Keratinocyte (primary cell): ENCODE results near the gene EFTUD2. TPM values are rescaled to one million over a fixed set of nuclear protein-coding genes. Genes with fewer than 3 reads are reported as not detected.

Experiments used
- DNase-seq: peaks from one replicate; pipeline ENCODE4 v3.0.0-alpha.2; 2011; ENCODE audit warnings: low read depth, missing footprints, low spot score
- FAIRE-seq: peaks from 2 replicates; lab custom pipeline; 2011; peaks lifted over from hg19 to GRCh38; lab: Jason Lieb, UNC
- H2AFZ ChIP-seq: 2 replicates; pipeline ENCODE4 v1.6.0; 2012; ENCODE audit warnings: low read length, control low read depth, inconsistent platforms; ENCODE audit not compliant: control insufficient read depth
- H3K27ac ChIP-seq: 2 replicates; pipeline ENCODE4 v1.5.1; 2011; ENCODE audit warnings: low read length; ENCODE audit not compliant: control insufficient read depth, insufficient read depth
- H3K27me3 ChIP-seq: 3 replicates; pipeline ENCODE4 v1.6.0; 2011; ENCODE audit warnings: low read length; ENCODE audit not compliant: control insufficient read depth, insufficient read depth; ENCODE audit errors: extremely low read depth
- H3K36me3 ChIP-seq, 2 experiments: 2 replicates in 1 of 2; 3 replicates in 1 of 2; pipeline ENCODE4 v1.5.1; 2011; ENCODE audit warnings: low read length in 2 of 2, mild to moderate bottlenecking in 1 of 2; ENCODE audit not compliant: control insufficient read depth in 2 of 2, insufficient read depth in 2 of 2; ENCODE audit errors: extremely low read depth in 1 of 2
- H3K4me1 ChIP-seq: 3 replicates; pipeline ENCODE4 v1.5.1; 2011; ENCODE audit warnings: low read length; ENCODE audit not compliant: control insufficient read depth, insufficient read depth; ENCODE audit errors: extremely low read depth
- H3K4me2 ChIP-seq: 3 replicates; pipeline ENCODE4 v1.6.0; 2011; ENCODE audit warnings: low read depth, low read length; ENCODE audit not compliant: control insufficient read depth, insufficient read depth; ENCODE audit errors: extremely low read depth
- H3K4me3 ChIP-seq, 3 experiments: fragments of 200-600 bp in 1 of 3; sonication (generic) in 1 of 3; 2 replicates in 2 of 3; 3 replicates in 1 of 3; pipeline ENCODE4 v1.5.1; 2011 to 2016; ENCODE audit warnings: low read length in 3 of 3, mild to moderate bottlenecking in 3 of 3, control low read depth in 2 of 3, inconsistent platforms in 1 of 3, low read depth in 1 of 3, mixed read lengths in 1 of 3, mixed run types in 1 of 3, moderate library complexity in 1 of 3; ENCODE audit not compliant: control insufficient read depth in 2 of 3, insufficient read depth in 2 of 3; ENCODE audit errors: extremely low read depth in 1 of 3
- H3K79me2 ChIP-seq: 2 replicates; pipeline ENCODE4 v1.6.0; 2012; ENCODE audit warnings: low read length; ENCODE audit not compliant: control insufficient read depth, insufficient read depth
- H3K9ac ChIP-seq: 3 replicates; pipeline ENCODE4 v1.6.0; 2011; ENCODE audit warnings: low read length; ENCODE audit not compliant: control insufficient read depth, insufficient read depth; ENCODE audit errors: extremely low read depth
- H3K9me1 ChIP-seq: 3 replicates; pipeline ENCODE4 v1.6.0; 2011; ENCODE audit warnings: low read length; ENCODE audit not compliant: control insufficient read depth, insufficient read depth; ENCODE audit errors: extremely low read depth
- H3K9me3 ChIP-seq: 2 replicates; pipeline ENCODE4 v1.5.1; 2012; ENCODE audit warnings: low read depth, low read length; ENCODE audit not compliant: control insufficient read depth
- H4K20me1 ChIP-seq: 3 replicates; pipeline ENCODE4 v1.6.0; 2011; ENCODE audit warnings: low read length; ENCODE audit not compliant: control insufficient read depth, insufficient read depth; ENCODE audit errors: extremely low read depth
- CTCF ChIP-seq, 3 experiments: IDR thresholded peaks in 1 of 3; conservative IDR thresholded peaks in 1 of 3; optimal IDR thresholded peaks in 1 of 3; 2 replicates in 2 of 3; 3 replicates in 1 of 3; pipeline versions ENCODE3 to v1.5.1; 2011; ENCODE audit warnings: low read length in 3 of 3, mild to moderate bottlenecking in 3 of 3, moderate library complexity in 2 of 3, control low read depth in 1 of 3, inconsistent platforms in 1 of 3; ENCODE audit not compliant: insufficient read depth in 2 of 3; ENCODE audit errors: extremely low read depth in 1 of 3
- EZH2 ChIP-seq: IDR thresholded peaks from one replicate; pipeline ENCODE4 v1.6.1; 2012; ENCODE audit warnings: inconsistent platforms, mild to moderate bottlenecking, low read length, moderate library complexity
- dilution Hi-C: fragments of 300-500 bp; cut with MboI; formaldehyde crosslinking; loops from one replicate; pipeline ENCODE4 v1.7.0; 2020; ENCODE audit warnings: low sequenced_read_pairs; ENCODE audit not compliant: extremely low pct_ligation_motif_present
- polyA plus RNA-seq, 5 experiments: library from polyadenylated mRNA; depleted of rRNA in 3 of 5; stranded (reverse) in 3 of 5; stranded (forward) in 1 of 5; unstranded in 1 of 5; fragments of >200 nt; gene quantifications; 1 replicate in 1 of 5; 2 replicates in 3 of 5; 3 replicates in 1 of 5; pipeline versions ENCODE4 v1.2.1 to v1.2.3, GENCODE V29; 2011 to 2012; ENCODE audit warnings: missing spikeins in 2 of 5, low read depth in 1 of 5, low replicate concordance in 1 of 5

Gene EFTUD2
- polyA plus RNA-seq, 1 donor (not counting 4 experiments of a cell fraction or from before 2014, with no cell fraction given): 160 TPM

GRCh38 chr17:44859701-44860100 lies 39.5 kb downstream of the EFTUD2 start:
- no peaks in the 10 kb centered on the region for H3K27me3 ChIP-seq
- H3K9ac ChIP-seq: no peak overlapping the region
- DNase-seq: no peak
- H3K4me2 ChIP-seq: no peak overlapping the region
- H3K4me1 ChIP-seq: no peaks in the 10 kb centered on the region
- no peak overlapping the region for H3K4me3 ChIP-seq
- peaks cover 49 to 71% of the 10 kb centered on the region in 2 experiments for H3K36me3 ChIP-seq
- H3K79me2 ChIP-seq: no peaks in the 10 kb centered on the region
- dilution Hi-C loops: no loop called here
- H3K27ac ChIP-seq: no peak overlapping the region
- no peak overlapping the region for H2AFZ ChIP-seq
- TF ChIP-seq CTCF (optimal IDR thresholded peaks at IDR 0.05 in 1 of 3, IDR thresholded peaks at IDR 0.05 in 1 of 3, conservative IDR thresholded peaks at IDR 0.05 in 1 of 3; ENCODE audit: extremely low read depth in 1 of 3, insufficient read depth in 2 of 3, low read length in 3 of 3): no peak
- no peak for TF ChIP-seq EZH2
- no peak for FAIRE-seq
- H4K20me1 ChIP-seq: no peaks in the 10 kb centered on the region
- H3K9me3 ChIP-seq: no peaks in the 10 kb centered on the region
- no peaks in the 10 kb centered on the region for H3K9me1 ChIP-seq

- Histone ChIP-seq H3K9ac (no peak overlapping the region), H3K27ac (no peak overlapping the region), H3K9me3 (no peaks in the 10 kb centered on the region), H2AFZ (no peak overlapping the region), H3K4me2 (no peak overlapping the region), H4K20me1 (no peaks in the 10 kb centered on the region), H3K36me3 (peaks cover 54 to 56% of the 10 kb centered on the region in 2 experiments), H3K27me3 (no peaks in the 10 kb centered on the region), H3K4me3 (no peak overlapping the region), H3K79me2 (no peaks in the 10 kb centered on the region), H3K9me1 (no peaks in the 10 kb centered on the region), H3K4me1 (no peaks in the 10 kb centered on the region)
- DNase-seq: no peak
- no peak for TF ChIP-seq CTCF (optimal IDR thresholded peaks at IDR 0.05 in 1 of 3, IDR thresholded peaks at IDR 0.05 in 1 of 3, conservative IDR thresholded peaks at IDR 0.05 in 1 of 3; ENCODE audit: extremely low read depth in 1 of 3, insufficient read depth in 2 of 3, low read length in 3 of 3)
- no peak for TF ChIP-seq EZH2
- dilution Hi-C loops: no loop called here
- no peak for FAIRE-seq
These were observed 45.1 kb downstream of the EFTUD2 start for GRCh38 chr17:44854192-44854591.
